ENCODE data around the gene PLTP. TPM values are rescaled to one million over a fixed set of nuclear protein-coding genes. Genes with fewer than 3 reads are reported as not detected.
"Not testable (repeated sequence)": the region's sequence is repeated elsewhere in the genome, so short reads cannot be mapped to it uniquely, and the experiment has no call there.

Gene PLTP
- total RNA-seq, 1 experiment from 2014 or later, result 61.5 TPM

DNA sequence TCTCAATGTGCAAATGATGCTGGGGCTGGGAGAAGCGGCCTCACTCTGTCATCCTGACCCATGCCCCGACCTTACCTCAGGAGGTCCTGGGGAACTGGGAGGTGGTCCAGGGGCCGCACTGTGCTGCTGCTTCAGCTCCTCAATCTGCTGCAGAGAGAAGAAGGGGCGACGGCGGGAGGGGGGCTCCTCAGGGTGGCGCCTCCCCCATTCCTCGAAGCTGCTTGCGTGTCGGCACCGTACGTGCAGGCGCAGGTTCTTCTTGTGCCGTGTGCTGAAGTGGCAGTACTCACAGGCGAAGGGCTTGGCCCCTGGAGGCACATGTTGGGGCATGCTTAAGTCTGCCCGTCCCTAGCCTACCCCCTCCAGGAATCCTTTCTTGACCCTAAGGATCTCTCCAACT is 47.2 kb upstream of the PLTP start:
- no peak overlapping the region for H3K4me3 ChIP-seq (ENCODE audit: low read length)
- intact Hi-C loops (cut with micrococcal nuclease), result no loop called here
- H3K27ac ChIP-seq (ENCODE audit: low read length), result no peak overlapping the region
- BruUV-seq (replicated peaks), result no TSS peak
- no peaks in the 10 kb centered on the region for H3K9me3 ChIP-seq (ENCODE audit: low read length)
- no peak overlapping the region for H3K4me2 ChIP-seq (ENCODE audit: low read length)
- peaks cover 61% of the 10 kb centered on the region for H3K36me3 ChIP-seq (ENCODE audit: low read depth, low read length)
- H3K79me2 ChIP-seq (ENCODE audit: low read length), result no peaks in the 10 kb centered on the region
- no peaks in the 10 kb centered on the region for H3K9me2 ChIP-seq (replicated peaks; ENCODE audit: low read length)
- TF ChIP-seq EZH2 (IDR thresholded peaks at IDR 0.05; ENCODE audit: low read length, unreplicated experiment) (no peak), EZH2phosphoT487 (IDR thresholded peaks at IDR 0.05; ENCODE audit: borderline replicate concordance, low read length) (no peak)
- TF ChIP-seq, protein P1, sequence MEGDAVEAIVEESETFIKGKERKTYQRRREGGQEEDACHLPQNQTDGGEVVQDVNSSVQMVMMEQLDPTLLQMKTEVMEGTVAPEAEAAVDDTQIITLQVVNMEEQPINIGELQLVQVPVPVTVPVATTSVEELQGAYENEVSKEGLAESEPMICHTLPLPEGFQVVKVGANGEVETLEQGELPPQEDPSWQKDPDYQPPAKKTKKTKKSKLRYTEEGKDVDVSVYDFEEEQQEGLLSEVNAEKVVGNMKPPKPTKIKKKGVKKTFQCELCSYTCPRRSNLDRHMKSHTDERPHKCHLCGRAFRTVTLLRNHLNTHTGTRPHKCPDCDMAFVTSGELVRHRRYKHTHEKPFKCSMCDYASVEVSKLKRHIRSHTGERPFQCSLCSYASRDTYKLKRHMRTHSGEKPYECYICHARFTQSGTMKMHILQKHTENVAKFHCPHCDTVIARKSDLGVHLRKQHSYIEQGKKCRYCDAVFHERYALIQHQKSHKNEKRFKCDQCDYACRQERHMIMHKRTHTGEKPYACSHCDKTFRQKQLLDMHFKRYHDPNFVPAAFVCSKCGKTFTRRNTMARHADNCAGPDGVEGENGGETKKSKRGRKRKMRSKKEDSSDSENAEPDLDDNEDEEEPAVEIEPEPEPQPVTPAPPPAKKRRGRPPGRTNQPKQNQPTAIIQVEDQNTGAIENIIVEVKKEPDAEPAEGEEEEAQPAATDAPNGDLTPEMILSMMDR (conservative IDR thresholded peaks at IDR 0.05; ENCODE audit: low read depth, low read length), result no peak
- ChIA-PET POLR2A (ENCODE audit: unreplicated experiment) (no interaction called here), CTCF (no interaction called here)
- no peak overlapping the region for H2AFZ ChIP-seq (ENCODE audit: low read length)
- H3K9ac ChIP-seq (ENCODE audit: low read length), result no peak overlapping the region
- no peaks in the 10 kb centered on the region for H3K27me3 ChIP-seq (ENCODE audit: low read length)
- no peaks in the 10 kb centered on the region for H4K20me1 ChIP-seq (ENCODE audit: low read length)
- H3F3A ChIP-seq (ENCODE audit: low read length, unreplicated experiment), result no peaks in the 10 kb centered on the region
- H3K4me1 ChIP-seq (ENCODE audit: insufficient read depth, low read length), result no peaks in the 10 kb centered on the region
- ATAC-seq (no peak), DNase-seq (no peak)

DNA sequence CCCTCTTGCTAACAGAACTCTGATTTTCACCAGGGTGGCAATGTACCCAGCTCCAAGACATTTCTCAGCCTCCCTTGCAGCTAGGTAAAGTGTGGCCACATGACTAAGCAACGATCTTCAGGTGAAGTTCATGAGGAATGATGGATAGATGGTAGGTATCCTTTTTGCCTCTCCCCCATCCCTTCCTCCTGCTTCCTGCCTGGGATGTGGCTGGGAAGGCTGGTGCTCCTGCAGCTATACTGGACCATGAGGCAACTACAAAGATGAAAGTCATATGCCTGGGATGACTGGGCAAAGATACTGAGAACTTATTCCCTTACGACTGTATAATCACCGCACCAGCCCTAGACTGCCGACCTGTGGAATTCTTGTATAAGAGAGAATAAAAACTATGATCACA is 46.6 kb upstream of the PLTP start:
- Histone ChIP-seq H3K4me1 (ENCODE audit: insufficient read depth, low read length) (no peaks in the 10 kb centered on the region), H3K27me3 (ENCODE audit: low read length) (no peaks in the 10 kb centered on the region), H3K4me3 (ENCODE audit: low read length) (no peak overlapping the region), H3K9me2 (replicated peaks; ENCODE audit: low read length) (no peaks in the 10 kb centered on the region), H3K4me2 (ENCODE audit: low read length) (no peak overlapping the region), H3K9me3 (ENCODE audit: low read length) (no peaks in the 10 kb centered on the region), H3K36me3 (ENCODE audit: low read depth, low read length) (peaks cover 61% of the 10 kb centered on the region), H2AFZ (ENCODE audit: low read length) (no peak overlapping the region), H3K27ac (ENCODE audit: low read length) (no peak overlapping the region), H4K20me1 (ENCODE audit: low read length) (no peaks in the 10 kb centered on the region), H3K9ac (ENCODE audit: low read length) (no peak overlapping the region), H3K79me2 (ENCODE audit: low read length) (no peaks in the 10 kb centered on the region), H3F3A (ENCODE audit: low read length, unreplicated experiment) (no peaks in the 10 kb centered on the region)
- DNase-seq, result no peak
- TF ChIP-seq, protein P1 (conservative IDR thresholded peaks at IDR 0.05; ENCODE audit: low read depth, low read length), result no peak
- TF ChIP-seq EZH2 (IDR thresholded peaks at IDR 0.05; ENCODE audit: low read length, unreplicated experiment), result no peak
- TF ChIP-seq EZH2phosphoT487 (IDR thresholded peaks at IDR 0.05; ENCODE audit: borderline replicate concordance, low read length), result no peak
- no peak for ATAC-seq
- POLR2A ChIA-PET (ENCODE audit: unreplicated experiment), result no interaction called here
- CTCF ChIA-PET, result no interaction called here
- intact Hi-C loops (cut with micrococcal nuclease), result no loop called here
- BruUV-seq (replicated peaks), result no TSS peak

DNA sequence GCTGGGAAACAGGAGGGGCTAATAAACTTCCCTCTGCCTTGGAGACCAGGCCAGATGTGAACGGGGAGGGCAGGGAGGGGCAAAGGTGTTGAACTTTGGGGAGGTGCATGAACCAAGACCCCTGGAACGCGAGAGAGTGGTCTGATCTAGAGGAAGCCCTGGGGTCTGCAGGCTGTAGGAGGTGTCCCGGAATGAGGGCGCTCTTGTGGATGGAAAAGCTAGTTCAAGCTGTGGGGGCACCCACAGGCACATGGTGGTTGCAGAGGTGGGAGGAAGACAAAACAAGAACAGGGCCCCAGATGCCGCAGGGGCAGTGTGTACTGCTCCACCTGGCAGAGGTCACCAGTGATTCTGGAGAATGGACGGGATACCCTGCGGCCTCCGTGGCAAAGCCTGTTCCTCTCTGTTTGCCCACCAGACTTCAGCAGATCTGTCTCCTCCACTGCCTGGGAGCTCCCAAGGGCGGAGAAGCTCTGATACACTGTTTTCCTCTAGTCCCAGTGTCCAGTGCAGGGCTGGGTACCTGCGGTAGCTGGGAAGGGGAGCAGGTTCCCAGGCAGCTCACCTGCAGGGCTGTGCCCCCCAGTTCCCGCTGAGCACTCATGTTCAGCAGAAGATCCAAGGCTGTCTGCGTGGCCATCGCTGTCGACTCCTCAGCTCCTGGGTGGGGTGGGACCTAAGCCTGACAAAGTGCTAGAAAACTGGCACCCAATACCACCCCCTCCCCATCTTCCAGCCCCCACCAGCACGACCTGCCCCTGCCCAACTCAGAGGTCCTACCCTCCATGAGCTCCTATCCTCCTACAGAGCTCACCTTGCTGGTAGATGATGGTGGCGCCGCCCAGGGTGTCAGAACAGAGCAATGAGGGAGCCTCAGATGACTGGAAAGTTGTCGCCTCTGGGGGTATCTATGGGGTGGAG is 45.3 kb upstream of the PLTP start:
- DNase-seq (no peak), ATAC-seq (no peak)
- Histone ChIP-seq H3K9ac (ENCODE audit: low read length) (no peak overlapping the region), H3K4me2 (ENCODE audit: low read length) (no peak overlapping the region), H3K27ac (ENCODE audit: low read length) (no peak overlapping the region), H3K4me3 (ENCODE audit: low read length) (no peak overlapping the region), H3K79me2 (ENCODE audit: low read length) (no peaks in the 10 kb centered on the region), H3K9me3 (ENCODE audit: low read length) (no peaks in the 10 kb centered on the region), H3K36me3 (ENCODE audit: low read depth, low read length) (peaks cover 62% of the 10 kb centered on the region), H3K9me2 (replicated peaks; ENCODE audit: low read length) (no peaks in the 10 kb centered on the region), H3K27me3 (ENCODE audit: low read length) (no peaks in the 10 kb centered on the region), H4K20me1 (ENCODE audit: low read length) (no peaks in the 10 kb centered on the region), H2AFZ (ENCODE audit: low read length) (no peak overlapping the region), H3K4me1 (ENCODE audit: insufficient read depth, low read length) (no peaks in the 10 kb centered on the region), H3F3A (ENCODE audit: low read length, unreplicated experiment) (no peaks in the 10 kb centered on the region)
- no TSS peak for BruUV-seq (replicated peaks)
- intact Hi-C loops (cut with micrococcal nuclease), result no loop called here
- no peak for TF ChIP-seq EZH2 (IDR thresholded peaks at IDR 0.05; ENCODE audit: low read length, unreplicated experiment)
- TF ChIP-seq, protein P1 (conservative IDR thresholded peaks at IDR 0.05; ENCODE audit: low read depth, low read length), result no peak
- no peak for TF ChIP-seq EZH2phosphoT487 (IDR thresholded peaks at IDR 0.05; ENCODE audit: borderline replicate concordance, low read length)
- ChIA-PET CTCF (no interaction called here), POLR2A (ENCODE audit: unreplicated experiment) (interaction anchor here (0.5 to 0.6 kb wide), 3 partner anchors 24 to 165 kb away, joined by 3 to 8 read pairs (median 4); no protein-coding TSS in a partner anchor)

DNA sequence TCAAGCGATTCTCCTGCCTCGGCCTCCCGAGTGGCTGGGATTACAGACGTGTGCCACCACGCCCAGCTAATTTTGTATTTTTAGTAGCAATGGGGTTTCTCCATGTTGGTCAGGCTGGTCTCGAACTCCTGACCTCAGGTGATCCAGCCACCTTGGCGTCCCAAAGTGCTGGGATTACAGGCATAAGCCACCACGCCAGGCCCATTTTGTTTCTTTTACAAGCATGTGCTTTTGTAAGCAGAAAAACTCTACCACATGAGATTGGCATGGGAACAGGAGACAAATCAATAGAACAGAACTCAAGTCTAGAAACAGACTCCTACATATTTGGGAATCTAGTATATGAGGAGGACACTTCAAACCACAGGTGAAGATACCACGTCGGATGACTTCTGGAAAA is 44.4 kb upstream of the PLTP start:
- intact Hi-C loops (cut with micrococcal nuclease); H4K20me1 ChIP-seq (ENCODE audit: low read length); POLR2A ChIA-PET (ENCODE audit: unreplicated experiment); BruUV-seq (replicated peaks); H3K79me2 ChIP-seq (ENCODE audit: low read length); ATAC-seq; H3K4me1 ChIP-seq (ENCODE audit: insufficient read depth, low read length); H3K27me3 ChIP-seq (ENCODE audit: low read length); H3K4me2 ChIP-seq (ENCODE audit: low read length); H3K4me3 ChIP-seq (ENCODE audit: low read length); DNase-seq; H3K9me2 ChIP-seq (replicated peaks; ENCODE audit: low read length); CTCF ChIA-PET; H3K27ac ChIP-seq (ENCODE audit: low read length); H3F3A ChIP-seq (ENCODE audit: low read length, unreplicated experiment); H3K9me3 ChIP-seq (ENCODE audit: low read length); H2AFZ ChIP-seq (ENCODE audit: low read length); H3K9ac ChIP-seq (ENCODE audit: low read length): not testable (repeated sequence)
- peaks cover 60% of the 10 kb centered on the region for H3K36me3 ChIP-seq (ENCODE audit: low read depth, low read length)

Measured in PC-3 (cell line).